Upper lobe of left lung (tissue), 6 donors: ENCODE measurements around the gene ITPR1. TPM values are rescaled to one million over a fixed set of nuclear protein-coding genes. Genes with fewer than 3 reads are reported as not detected.

Experiments used
- ATAC-seq, 2 donors: fragments of 200-7000 bp; cut with Tn5 transposase; one replicate each; pipeline ENCODE4 v1.9.1; 2022; ENCODE audit warnings: mild to moderate bottlenecking in 2 of 2, moderate library complexity in 2 of 2; ENCODE audit not compliant: low FRiP score in 2 of 2
- DNase-seq, 2 donors: peaks; one replicate each; pipeline ENCODE4 v3.0.0-alpha.2; 2019 to 2020
- H3K27ac ChIP-seq, 4 donors: fragments of 200-600 bp; sonication (generic); one replicate each; pipeline ENCODE4 v1.5.1; 2016 to 2019
- H3K27me3 ChIP-seq, 4 donors: fragments of 200-600 bp; sonication (generic); one replicate each; pipeline ENCODE4 v1.5.1; 2017 to 2019
- H3K36me3 ChIP-seq, 4 donors: fragments of 200-600 bp; sonication (generic); one replicate each; pipeline ENCODE4 v1.5.1; 2016 to 2019
- H3K4me1 ChIP-seq, 4 donors: fragments of 200-600 bp; sonication (generic); one replicate each; pipeline ENCODE4 v1.5.1; 2018 to 2019
- H3K4me3 ChIP-seq, 4 donors: fragments of 200-600 bp; sonication (generic); one replicate each; pipeline ENCODE4 v1.5.1; 2017 to 2019; ENCODE audit warnings: mild to moderate bottlenecking in 2 of 4, moderate library complexity in 1 of 4
- H3K9me3 ChIP-seq, 4 donors: fragments of 200-600 bp; sonication (generic); one replicate each; pipeline ENCODE4 v1.5.1; 2018 to 2019
- CTCF ChIP-seq, 6 experiments: fragments of 450-650 bp in 4 of 6; fragments of 200-600 bp in 2 of 6; sonication (generic) in 2 of 6; IDR thresholded peaks; one replicate each; pipeline ENCODE4 v1.5.1; 2016 to 2019; ENCODE audit warnings: antibody characterized with exemption in 6 of 6
- EP300 ChIP-seq, 4 donors: sonication (generic); formaldehyde crosslinking; IDR thresholded peaks; one replicate each; pipeline ENCODE4 v1.5.1; 2017; ENCODE audit warnings: antibody characterized with exemption in 4 of 4, control low read depth in 2 of 4
- POLR2A ChIP-seq, 4 donors: fragments of 450-650 bp; IDR thresholded peaks; one replicate each; pipeline ENCODE4 v1.5.1; 2016 to 2017; ENCODE audit warnings: antibody characterized with exemption in 4 of 4, mild to moderate bottlenecking in 2 of 4
- POLR2AphosphoS5 ChIP-seq, 2 donors: sonication (generic); formaldehyde crosslinking; IDR thresholded peaks; one replicate each; pipeline ENCODE4 v1.5.1; 2017; ENCODE audit warnings: antibody characterized with exemption in 2 of 2
- WGBS, 2 donors: methylation state at CpG; one replicate each; pipeline ENCODE4 v1.1.5; 2017 to 2018; 5-methylcytosine and 5-hydroxymethylcytosine counted together
- total RNA-seq, 6 donors: library from RNA; depleted of rRNA in 4 of 6; stranded (reverse); fragments of >200 nt in 4 of 6; gene quantifications; one replicate each; pipeline versions ENCODE4 v1.1.0 to v1.2.1, GENCODE V29; 2016 to 2021
- donor health status: DM: no; HTN: no; CAD: no; lungs with moderate emphysema.
- donor health status: DM: no; HTN: yes; CAD: no; lungs with severe emphysema.

The ITPR1 gene
- total RNA-seq, 6 donors from 2014 or later: 55.5 to 136 (median 66.2) TPM

- WGBS, 2 donors: 65 to 79% methylated on average over 5 of the region's 5 CpGs
- H3K4me3 ChIP-seq: no peak overlapping the region
- no peaks in the 10 kb centered on the region for H3K27me3 ChIP-seq
- TF ChIP-seq POLR2AphosphoS5 (IDR thresholded peaks at IDR 0.05) (no peak), CTCF (IDR thresholded peaks at IDR 0.05) (no peak), EP300 (IDR thresholded peaks at IDR 0.05) (no peak), POLR2A (IDR thresholded peaks at IDR 0.05) (no peak)
- DNase-seq (no peak), ATAC-seq (no peak)
- H3K9me3 ChIP-seq: no peaks in the 10 kb centered on the region
- H3K4me1 ChIP-seq: peaks cover 17 to 25% (median 22%) of the 10 kb centered on the region in 4 donors
- H3K36me3 ChIP-seq: no peaks in the 10 kb centered on the region
- H3K27ac ChIP-seq: no peak overlapping the region
Measured at GRCh38 chr3:4497005-4497692, 4.0 kb downstream of the ITPR1 start.

- no peak overlapping the region for H3K4me3 ChIP-seq
- H3K4me1 ChIP-seq: peaks cover 17 to 28% (median 22%) of the 10 kb centered on the region in 4 donors
- 48 to 50% methylated on average over 1 of the region's 1 CpG for WGBS, 2 donors
- no peaks in the 10 kb centered on the region for H3K9me3 ChIP-seq
- H3K27ac ChIP-seq: no peak overlapping the region
- TF ChIP-seq CTCF (IDR thresholded peaks at IDR 0.05): no peak
- no peak for TF ChIP-seq POLR2A (IDR thresholded peaks at IDR 0.05)
- TF ChIP-seq EP300 (IDR thresholded peaks at IDR 0.05): no peak
- no peak for TF ChIP-seq POLR2AphosphoS5 (IDR thresholded peaks at IDR 0.05)
- no peaks in the 10 kb centered on the region for H3K27me3 ChIP-seq
- DNase-seq: no peak
- no peaks in the 10 kb centered on the region for H3K36me3 ChIP-seq
- no peak for ATAC-seq
Measured at GRCh38 chr3:4497843-4498324, 4.7 kb downstream of the ITPR1 start.

GRCh38 chr3:4498446-4498845 lies 5.3 kb downstream of the ITPR1 start:
- Histone ChIP-seq H3K36me3 (no peaks in the 10 kb centered on the region), H3K4me3 (no peak overlapping the region), H3K27ac (no peak overlapping the region), H3K4me1 (peaks cover 17 to 28% (median 22%) of the 10 kb centered on the region in 4 donors), H3K27me3 (no peaks in the 10 kb centered on the region), H3K9me3 (no peaks in the 10 kb centered on the region)
- WGBS, 2 donors: 76 to 85% methylated on average over 5 of the region's 5 CpGs
- TF ChIP-seq CTCF (IDR thresholded peaks at IDR 0.05): no peak
- no peak for DNase-seq
- no peak for ATAC-seq

- DNase-seq (no peak), ATAC-seq (no peak)
- H3K4me1 ChIP-seq: peaks cover 11 to 24% (median 16%) of the 10 kb centered on the region in 4 donors
- no peak overlapping the region for H3K4me3 ChIP-seq
- H3K36me3 ChIP-seq: no peaks in the 10 kb centered on the region
- H3K9me3 ChIP-seq: no peaks in the 10 kb centered on the region
- peak overlapping the region in 2 of 4 donors; percentile 5 to 12 for H3K27ac ChIP-seq
- H3K27me3 ChIP-seq: no peaks in the 10 kb centered on the region
- 83 to 95% methylated on average over 3 of the region's 3 CpGs for WGBS, 2 donors
- TF ChIP-seq POLR2AphosphoS5 (IDR thresholded peaks at IDR 0.05) (no peak), EP300 (IDR thresholded peaks at IDR 0.05) (no peak), POLR2A (IDR thresholded peaks at IDR 0.05) (no peak)
Measured at GRCh38 chr3:4501437-4501836, 8.3 kb downstream of the ITPR1 start.

GRCh38 chr3:4501927-4502326 lies 8.8 kb downstream of the ITPR1 start:
- Histone ChIP-seq H3K27ac (peak overlapping the region in 2 of 4 donors; percentile 19 to 64), H3K4me1 (peaks cover 11 to 24% (median 14%) of the 10 kb centered on the region in 4 donors)
- WGBS, 2 donors: 78 to 79% methylated on average over 9 of the region's 9 CpGs

More at GRCh38 chr3:4501927-4502326, 8.8 kb downstream of the ITPR1 start:
- DNase-seq (no peak), ATAC-seq (no peak)
- Histone ChIP-seq H3K27me3 (no peaks in the 10 kb centered on the region), H3K36me3 (no peaks in the 10 kb centered on the region), H3K4me3 (no peak overlapping the region), H3K9me3 (no peaks in the 10 kb centered on the region)
- TF ChIP-seq POLR2A (IDR thresholded peaks at IDR 0.05): no peak
- no peak for TF ChIP-seq EP300 (IDR thresholded peaks at IDR 0.05)
- no peak for TF ChIP-seq CTCF (IDR thresholded peaks at IDR 0.05)
- no peak for TF ChIP-seq POLR2AphosphoS5 (IDR thresholded peaks at IDR 0.05)
